Omental fat pad (tissue), 4 donors: ENCODE measurements around the gene NDUFS2. TPM values are rescaled to one million over a fixed set of nuclear protein-coding genes. Genes with fewer than 3 reads are reported as not detected.

Source experiments
- ATAC-seq: fragments of 150-250 bp; one replicate; pipeline ENCODE4 v1.9.1; 2016; ENCODE audit warnings: mild to moderate bottlenecking, moderate library complexity; ENCODE audit not compliant: low FRiP score
- DNase-seq: peaks from one replicate; pipeline ENCODE4 v3.0.0-alpha.2; 2019; ENCODE audit warnings: low spot score
- total RNA-seq, 4 donors: library from RNA; depleted of rRNA; stranded (reverse); fragments of >200 nt; gene quantifications; one replicate each; pipeline ENCODE4 v1.1.0, GENCODE V29; 2016
- TF ChIP-seq, protein P1 (sequence below), 3 donors: fragments of 450-650 bp; IDR thresholded peaks; one replicate each; pipeline ENCODE4 v1.5.1; 2016 to 2017; ENCODE audit warnings: antibody characterized with exemption in 3 of 3, mild to moderate bottlenecking in 3 of 3, moderate library complexity in 2 of 3

NDUFS2 gene
- total RNA-seq: 100 to 1,000 TPM in 3 of 4 donors, 10 to 100 TPM in 1; 89.4 to 136 (median 122) TPM

GRCh38 chr1:161201836-161202712, at the start of gene NDUFS2:
TSS of gene NDUFS2 (plus strand) at chr1:161202367. CDS start at chr1:161202386, 19 bp downstream.
- ATAC-seq: peak; percentile 74
- DNase-seq: peak; percentile 94
- TF ChIP-seq, protein P1, sequence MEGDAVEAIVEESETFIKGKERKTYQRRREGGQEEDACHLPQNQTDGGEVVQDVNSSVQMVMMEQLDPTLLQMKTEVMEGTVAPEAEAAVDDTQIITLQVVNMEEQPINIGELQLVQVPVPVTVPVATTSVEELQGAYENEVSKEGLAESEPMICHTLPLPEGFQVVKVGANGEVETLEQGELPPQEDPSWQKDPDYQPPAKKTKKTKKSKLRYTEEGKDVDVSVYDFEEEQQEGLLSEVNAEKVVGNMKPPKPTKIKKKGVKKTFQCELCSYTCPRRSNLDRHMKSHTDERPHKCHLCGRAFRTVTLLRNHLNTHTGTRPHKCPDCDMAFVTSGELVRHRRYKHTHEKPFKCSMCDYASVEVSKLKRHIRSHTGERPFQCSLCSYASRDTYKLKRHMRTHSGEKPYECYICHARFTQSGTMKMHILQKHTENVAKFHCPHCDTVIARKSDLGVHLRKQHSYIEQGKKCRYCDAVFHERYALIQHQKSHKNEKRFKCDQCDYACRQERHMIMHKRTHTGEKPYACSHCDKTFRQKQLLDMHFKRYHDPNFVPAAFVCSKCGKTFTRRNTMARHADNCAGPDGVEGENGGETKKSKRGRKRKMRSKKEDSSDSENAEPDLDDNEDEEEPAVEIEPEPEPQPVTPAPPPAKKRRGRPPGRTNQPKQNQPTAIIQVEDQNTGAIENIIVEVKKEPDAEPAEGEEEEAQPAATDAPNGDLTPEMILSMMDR (IDR thresholded peaks at IDR 0.05): no peak

GRCh38 chr1:161153176-161153575, 49.0 kb upstream of the NDUFS2 start:
- DNase-seq: no peak
- ATAC-seq: no peak
- TF ChIP-seq, protein P1 (IDR thresholded peaks at IDR 0.05): no peak

- TF ChIP-seq, protein P1 (IDR thresholded peaks at IDR 0.05): no peak
- DNase-seq (no peak), ATAC-seq (peak; percentile 75)
Measured at GRCh38 chr1:161153682-161154337, 48.4 kb upstream of the NDUFS2 start, which contains the start of gene UFC1. TSS of gene UFC1 (plus strand) at chr1:161153978. CDS start at chr1:161153998, 20 bp downstream.

GRCh38 chr1:161157867-161158266, 44.3 kb upstream of the NDUFS2 start:
- DNase-seq (no peak), ATAC-seq (no peak)
- TF ChIP-seq, protein P1 (IDR thresholded peaks at IDR 0.05): no peak

DNA sequence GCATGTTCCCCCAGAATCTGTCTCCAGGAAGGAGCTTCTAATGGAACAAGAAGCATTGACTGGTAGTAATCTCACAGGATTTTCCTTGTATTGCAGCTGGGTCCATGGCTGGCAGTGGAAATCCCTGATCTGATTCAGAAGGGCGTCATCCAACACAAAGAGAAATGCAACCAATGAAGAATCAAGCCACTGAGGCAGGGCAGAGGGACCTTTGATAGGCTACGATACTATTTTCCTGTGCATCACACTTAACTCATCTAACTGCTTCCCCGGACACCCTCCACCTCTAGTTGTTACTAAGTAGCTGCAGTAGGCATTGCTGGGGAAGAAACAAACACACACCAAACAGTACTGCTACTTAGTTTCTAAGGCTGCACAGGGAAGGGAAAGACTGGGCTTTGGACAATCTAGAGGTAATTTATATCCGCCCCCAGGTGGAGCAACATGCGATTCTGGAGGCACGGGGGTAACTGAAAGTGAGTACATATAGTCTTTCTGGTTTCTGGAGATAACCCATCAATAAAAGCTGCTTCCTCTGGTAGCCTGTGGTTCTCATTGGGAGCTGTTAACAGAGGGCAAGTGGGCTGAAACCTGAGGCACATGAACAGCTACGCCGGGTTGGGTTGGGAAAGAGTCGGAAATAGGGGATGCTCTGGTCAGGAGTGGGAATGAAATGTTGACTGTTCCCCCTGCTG, 43.7 kb upstream of the NDUFS2 start:
- TF ChIP-seq, protein P1 (IDR thresholded peaks at IDR 0.05): no peak
- DNase-seq (no peak), ATAC-seq (no peak)

GRCh38 chr1:161159087-161159912, 42.9 kb upstream of the NDUFS2 start, which contains the start of gene USP21:
TSS of gene USP21 (plus strand) at chr1:161159500. CDS start at chr1:161160641, 1,141 bp downstream.
- TF ChIP-seq, protein P1 (IDR thresholded peaks at IDR 0.05): no peak
- peak; percentile 92 for ATAC-seq
- DNase-seq: peak; percentile 75
